Gastroesophageal sphincter (tissue), 3 donors: ENCODE results near the gene PLEKHA8.

Source experiments
- EP300 ChIP-seq: sonication (generic); formaldehyde crosslinking; IDR thresholded peaks from one replicate; pipeline ENCODE4 v1.6.1; 2017; ENCODE audit warnings: antibody characterized with exemption, mild to moderate bottlenecking
- POLR2A ChIP-seq, 2 donors: fragments of 450-650 bp; IDR thresholded peaks; one replicate each; pipeline ENCODE4 v1.6.1; 2017; ENCODE audit warnings: antibody characterized with exemption in 2 of 2, mild to moderate bottlenecking in 2 of 2, moderate library complexity in 1 of 2
- POLR2AphosphoS5 ChIP-seq: sonication (generic); formaldehyde crosslinking; IDR thresholded peaks from one replicate; pipeline ENCODE4 v1.6.1; 2017; ENCODE audit warnings: antibody characterized with exemption
- TF ChIP-seq, protein P1 (sequence below), 4 experiments: fragments of 200-600 bp in 2 of 4; fragments of 450-650 bp in 2 of 4; sonication (generic) in 1 of 4; IDR thresholded peaks; one replicate each; pipeline ENCODE4 v1.5.1; 2017 to 2019; ENCODE audit warnings: antibody characterized with exemption in 4 of 4, mild to moderate bottlenecking in 2 of 4, moderate library complexity in 2 of 4

DNA sequence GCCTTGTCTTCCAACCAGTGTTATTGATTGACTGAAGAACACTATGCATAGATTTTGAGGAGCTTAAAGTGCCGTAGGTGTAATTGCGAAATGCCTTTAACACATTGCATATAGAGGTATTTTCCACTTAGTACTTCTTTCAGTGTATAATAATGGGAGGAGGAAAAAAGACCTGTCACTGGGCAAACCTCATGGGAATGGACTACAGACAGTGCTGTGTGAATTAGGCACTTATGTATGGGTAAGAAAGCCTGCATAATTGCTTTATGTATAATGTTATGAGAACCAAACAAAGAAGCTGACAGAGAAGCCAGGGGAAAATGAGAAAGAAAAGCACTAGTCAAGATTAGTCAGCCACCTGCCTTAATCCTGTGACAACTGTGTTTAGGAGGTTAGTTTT is 26.2 kb upstream of the PLEKHA8 start:
- TF ChIP-seq, protein P1, sequence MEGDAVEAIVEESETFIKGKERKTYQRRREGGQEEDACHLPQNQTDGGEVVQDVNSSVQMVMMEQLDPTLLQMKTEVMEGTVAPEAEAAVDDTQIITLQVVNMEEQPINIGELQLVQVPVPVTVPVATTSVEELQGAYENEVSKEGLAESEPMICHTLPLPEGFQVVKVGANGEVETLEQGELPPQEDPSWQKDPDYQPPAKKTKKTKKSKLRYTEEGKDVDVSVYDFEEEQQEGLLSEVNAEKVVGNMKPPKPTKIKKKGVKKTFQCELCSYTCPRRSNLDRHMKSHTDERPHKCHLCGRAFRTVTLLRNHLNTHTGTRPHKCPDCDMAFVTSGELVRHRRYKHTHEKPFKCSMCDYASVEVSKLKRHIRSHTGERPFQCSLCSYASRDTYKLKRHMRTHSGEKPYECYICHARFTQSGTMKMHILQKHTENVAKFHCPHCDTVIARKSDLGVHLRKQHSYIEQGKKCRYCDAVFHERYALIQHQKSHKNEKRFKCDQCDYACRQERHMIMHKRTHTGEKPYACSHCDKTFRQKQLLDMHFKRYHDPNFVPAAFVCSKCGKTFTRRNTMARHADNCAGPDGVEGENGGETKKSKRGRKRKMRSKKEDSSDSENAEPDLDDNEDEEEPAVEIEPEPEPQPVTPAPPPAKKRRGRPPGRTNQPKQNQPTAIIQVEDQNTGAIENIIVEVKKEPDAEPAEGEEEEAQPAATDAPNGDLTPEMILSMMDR (IDR thresholded peaks at IDR 0.05), result no peak
- TF ChIP-seq POLR2AphosphoS5 (no peak), EP300 (no peak), POLR2A (IDR thresholded peaks at IDR 0.05) (no peak)
